HepG2 (cell line): ENCODE measurements around the gene EFNA2. TPM values are rescaled to one million over a fixed set of nuclear protein-coding genes. Genes with fewer than 3 reads are reported as not detected.

Experiments used
- AKAP8 ChIP-seq: sonication (generic); formaldehyde crosslinking; IDR thresholded peaks from 2 replicates; pipeline ENCODE4 v1.5.1; 2020; ENCODE audit warnings: mild to moderate bottlenecking, missing genetic modification reagents
- EP300 ChIP-seq, 3 experiments: sonication (generic) in 1 of 3; formaldehyde crosslinking in 1 of 3; IDR thresholded peaks; 2 replicates each; pipeline versions ENCODE4 v1.5.1 to v1.6.1; 2011 to 2020; ENCODE audit warnings: low read depth in 2 of 3, low read length in 2 of 3, borderline replicate concordance in 1 of 3, improper control_type of control experiment in 1 of 3, mild to moderate bottlenecking in 1 of 3, missing genetic modification reagents in 1 of 3, moderate library complexity in 1 of 3
- HES4 ChIP-seq: sonication (generic); formaldehyde crosslinking; IDR thresholded peaks from 2 replicates; pipeline ENCODE4 v1.9.0; 2021; ENCODE audit warnings: mild to moderate bottlenecking, missing genetic modification reagents, borderline replicate concordance
- HNRNPLL ChIP-seq: fragments of 200-400 bp; formaldehyde crosslinking; IDR thresholded peaks from 2 replicates; pipeline ENCODE4 v1.6.1; 2017; ENCODE audit warnings: mild to moderate bottlenecking, low read depth, low read length; ENCODE audit not compliant: poor library complexity, severe bottlenecking
- KAT7 ChIP-seq: IDR thresholded peaks from 2 replicates; pipeline ENCODE4 v1.6.1; 2018; ENCODE audit warnings: borderline replicate concordance, missing compliant biosample characterization
- MEIS2 ChIP-seq: sonication (generic); formaldehyde crosslinking; IDR thresholded peaks from 2 replicates; pipeline ENCODE4 v1.9.0; 2021; ENCODE audit warnings: mild to moderate bottlenecking, missing genetic modification reagents
- POLR2AphosphoS5 ChIP-seq: IDR thresholded peaks from 2 replicates; pipeline ENCODE4 v1.6.1; 2012; ENCODE audit warnings: low read depth, low read length
- RAD21 ChIP-seq: fragments of 450-650 bp; formaldehyde crosslinking; IDR thresholded peaks from 2 replicates; pipeline ENCODE4 v1.5.0; 2020; ENCODE audit warnings: mild to moderate bottlenecking
- SALL1 ChIP-seq: sonication (generic); formaldehyde crosslinking; IDR thresholded peaks from 2 replicates; pipeline ENCODE4 v1.8.0; 2022; ENCODE audit warnings: mild to moderate bottlenecking, missing genetic modification reagents
- THAP11 ChIP-seq: IDR thresholded peaks from 2 replicates; pipeline ENCODE4 v1.6.1; 2016; ENCODE audit warnings: missing biosample characterization, missing genetic modification reagents
- TOE1 ChIP-seq: sonication (generic); formaldehyde crosslinking; IDR thresholded peaks from 2 replicates; pipeline ENCODE4 v1.4.0; 2020; ENCODE audit warnings: mild to moderate bottlenecking, missing genetic modification reagents
- TSC22D2 ChIP-seq: sonication (generic); formaldehyde crosslinking; IDR thresholded peaks from 2 replicates; pipeline ENCODE4 v1.5.1; 2020; ENCODE audit warnings: missing genetic modification reagents, mild to moderate bottlenecking, borderline replicate concordance
- YY1 ChIP-seq: IDR thresholded peaks from 2 replicates; pipeline ENCODE4 v1.6.1; 2011; ENCODE audit warnings: low read length, low read depth, moderate library complexity, mild to moderate bottlenecking; ENCODE audit not compliant: insufficient read depth, insufficient replicate concordance
- ZNF235 ChIP-seq: sonication (generic); formaldehyde crosslinking; IDR thresholded peaks from 2 replicates; pipeline ENCODE4 v1.8.1; 2023; ENCODE audit warnings: mild to moderate bottlenecking, missing genetic modification reagents, borderline replicate concordance
- ZNF367 ChIP-seq: sonication (generic); formaldehyde crosslinking; IDR thresholded peaks from 2 replicates; pipeline ENCODE4 v1.4.0; 2020; ENCODE audit warnings: missing genetic modification reagents, borderline replicate concordance
- ZNF510 ChIP-seq: sonication (generic); formaldehyde crosslinking; IDR thresholded peaks from 2 replicates; pipeline ENCODE4 v1.4.0; 2020; ENCODE audit warnings: low read depth, mild to moderate bottlenecking, missing genetic modification reagents
- polyA plus RNA-seq, 8 experiments: library from polyadenylated mRNA; depleted of rRNA in 3 of 8; stranded (reverse) in 7 of 8; unstranded in 1 of 8; fragments of >200 nt; fragmentation: Illumina TruSeq in 4 of 8; extraction: Trizol in 4 of 8; gene quantifications; 2 replicates each; pipeline versions ENCODE4 v1.2.1 to v1.2.3, GENCODE V29; 2011 to 2016; ENCODE audit warnings: low read depth in 4 of 8, missing spikeins in 1 of 8, mixed read lengths in 1 of 8; ENCODE audit not compliant: insufficient read depth in 1 of 8
- total RNA-seq, 5 experiments: library from RNA; depleted of rRNA; stranded (reverse); fragments of >200 nt; fragmentation: Illumina TruSeq; extraction: Trizol; gene quantifications; 2 replicates each; pipeline ENCODE4 v1.2.3, GENCODE V29; 2016; ENCODE audit warnings: low read depth in 1 of 5
- TF ChIP-seq, protein P1 (sequence below): sonication (generic); formaldehyde crosslinking; IDR thresholded peaks from 2 replicates; pipeline ENCODE4 v1.4.0; 2020; ENCODE audit warnings: missing genetic modification reagents
- TF ChIP-seq, protein P2 (sequence below): sonication (generic); formaldehyde crosslinking; IDR thresholded peaks from 2 replicates; pipeline ENCODE4 v1.4.0; 2020; ENCODE audit warnings: missing genetic modification reagents, borderline replicate concordance
- TF ChIP-seq, protein P3 (sequence below): sonication (generic); formaldehyde crosslinking; IDR thresholded peaks from 2 replicates; pipeline ENCODE4 v1.4.0; 2020; ENCODE audit warnings: missing genetic modification reagents
- TF ChIP-seq, protein P4 (sequence below): sonication (generic); formaldehyde crosslinking; IDR thresholded peaks from 2 replicates; pipeline ENCODE4 v1.8.1; 2023; ENCODE audit warnings: mild to moderate bottlenecking, moderate library complexity, missing genetic modification reagents

Gene EFNA2
- total and polyA plus RNA-seq, 2 of the 13 experiments (the other 11 are each of a cell fraction or from before 2014, with no cell fraction given), result 6.0 to 9.9 TPM

DNA sequence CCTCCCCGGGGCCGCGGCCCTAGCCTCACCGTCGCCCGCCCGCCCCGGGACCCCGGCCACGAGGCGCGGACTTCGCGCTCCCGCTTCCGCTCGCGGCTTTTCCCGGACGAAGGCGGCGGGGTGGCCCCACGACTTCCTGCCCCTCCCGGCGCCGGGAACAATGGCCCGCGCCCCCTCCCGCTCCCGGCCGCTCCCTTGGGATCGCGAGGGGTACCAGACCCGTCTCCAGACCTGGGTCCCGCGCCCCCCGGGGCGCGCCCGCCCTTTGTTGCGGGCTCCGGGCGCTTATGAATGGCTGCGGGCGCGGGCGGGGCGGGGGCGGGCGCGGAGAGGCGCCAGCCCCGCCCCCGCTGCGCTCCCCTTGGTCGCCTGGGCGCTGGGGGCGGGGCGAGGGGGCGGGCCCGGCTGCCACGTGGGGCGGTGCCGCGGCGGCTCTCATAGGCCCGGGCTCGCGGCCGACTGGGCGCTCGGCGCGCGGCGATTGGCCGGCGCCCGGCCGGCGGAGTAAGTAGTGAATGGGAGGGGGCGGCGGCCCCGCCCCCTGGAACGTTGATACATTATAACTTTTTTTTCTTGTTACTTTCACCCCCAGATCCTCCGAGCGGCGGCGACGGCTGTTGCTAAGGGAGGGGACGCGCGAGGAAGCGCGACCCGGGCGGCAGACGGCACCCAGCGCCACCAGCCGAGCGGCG is 36.2 kb upstream of the EFNA2 start (continued):
- TF ChIP-seq YY1 (peak; percentile 56), TSC22D2 (no peak), AKAP8 (peak; percentile 92), HNRNPLL (peak; percentile 5), MEIS2 (CRISPR knock-in tag) (0 out of 2 replicates have a peak, but pooled peaks have one; percentile 15), POLR2AphosphoS5 (peak; percentile 90), THAP11 (peak; percentile 33; the same call in 1 of the 2 replicates), TOE1 (CRISPR knock-in tag) (no peak), ZNF235 (CRISPR knock-in tag) (no peak), RAD21 (peak; percentile 39; the same call in 1 of the 2 replicates), HES4 (CRISPR knock-in tag) (peak; percentile 47; the same call in 1 of the 2 replicates), ZNF367 (CRISPR knock-in tag) (0 out of 2 replicates have a peak, but pooled peaks have one; percentile 55), SALL1 (CRISPR knock-in tag) (0 out of 2 replicates have a peak, but pooled peaks have one; percentile 35), ZNF510 (CRISPR knock-in tag) (no peak), KAT7 (CRISPR knock-in tag) (0 out of 2 replicates have a peak, but pooled peaks have one; percentile 56), EP300 (IDR thresholded peaks at IDR 0.05; ENCODE audit: low read depth in 2 of 2, low read length in 2 of 2) (no peak), EP300 (CRISPR knock-in tag; IDR thresholded peaks at IDR 0.05; ENCODE audit: borderline replicate concordance) (peak; percentile 44; the same call in 1 of the 2 replicates)
- TF ChIP-seq, protein P1, sequence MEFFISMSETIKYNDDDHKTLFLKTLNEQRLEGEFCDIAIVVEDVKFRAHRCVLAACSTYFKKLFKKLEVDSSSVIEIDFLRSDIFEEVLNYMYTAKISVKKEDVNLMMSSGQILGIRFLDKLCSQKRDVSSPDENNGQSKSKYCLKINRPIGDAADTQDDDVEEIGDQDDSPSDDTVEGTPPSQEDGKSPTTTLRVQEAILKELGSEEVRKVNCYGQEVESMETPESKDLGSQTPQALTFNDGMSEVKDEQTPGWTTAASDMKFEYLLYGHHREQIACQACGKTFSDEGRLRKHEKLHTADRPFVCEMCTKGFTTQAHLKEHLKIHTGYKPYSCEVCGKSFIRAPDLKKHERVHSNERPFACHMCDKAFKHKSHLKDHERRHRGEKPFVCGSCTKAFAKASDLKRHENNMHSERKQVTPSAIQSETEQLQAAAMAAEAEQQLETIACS (CRISPR knock-in tag), result peak; percentile 46
- TF ChIP-seq, protein P2, sequence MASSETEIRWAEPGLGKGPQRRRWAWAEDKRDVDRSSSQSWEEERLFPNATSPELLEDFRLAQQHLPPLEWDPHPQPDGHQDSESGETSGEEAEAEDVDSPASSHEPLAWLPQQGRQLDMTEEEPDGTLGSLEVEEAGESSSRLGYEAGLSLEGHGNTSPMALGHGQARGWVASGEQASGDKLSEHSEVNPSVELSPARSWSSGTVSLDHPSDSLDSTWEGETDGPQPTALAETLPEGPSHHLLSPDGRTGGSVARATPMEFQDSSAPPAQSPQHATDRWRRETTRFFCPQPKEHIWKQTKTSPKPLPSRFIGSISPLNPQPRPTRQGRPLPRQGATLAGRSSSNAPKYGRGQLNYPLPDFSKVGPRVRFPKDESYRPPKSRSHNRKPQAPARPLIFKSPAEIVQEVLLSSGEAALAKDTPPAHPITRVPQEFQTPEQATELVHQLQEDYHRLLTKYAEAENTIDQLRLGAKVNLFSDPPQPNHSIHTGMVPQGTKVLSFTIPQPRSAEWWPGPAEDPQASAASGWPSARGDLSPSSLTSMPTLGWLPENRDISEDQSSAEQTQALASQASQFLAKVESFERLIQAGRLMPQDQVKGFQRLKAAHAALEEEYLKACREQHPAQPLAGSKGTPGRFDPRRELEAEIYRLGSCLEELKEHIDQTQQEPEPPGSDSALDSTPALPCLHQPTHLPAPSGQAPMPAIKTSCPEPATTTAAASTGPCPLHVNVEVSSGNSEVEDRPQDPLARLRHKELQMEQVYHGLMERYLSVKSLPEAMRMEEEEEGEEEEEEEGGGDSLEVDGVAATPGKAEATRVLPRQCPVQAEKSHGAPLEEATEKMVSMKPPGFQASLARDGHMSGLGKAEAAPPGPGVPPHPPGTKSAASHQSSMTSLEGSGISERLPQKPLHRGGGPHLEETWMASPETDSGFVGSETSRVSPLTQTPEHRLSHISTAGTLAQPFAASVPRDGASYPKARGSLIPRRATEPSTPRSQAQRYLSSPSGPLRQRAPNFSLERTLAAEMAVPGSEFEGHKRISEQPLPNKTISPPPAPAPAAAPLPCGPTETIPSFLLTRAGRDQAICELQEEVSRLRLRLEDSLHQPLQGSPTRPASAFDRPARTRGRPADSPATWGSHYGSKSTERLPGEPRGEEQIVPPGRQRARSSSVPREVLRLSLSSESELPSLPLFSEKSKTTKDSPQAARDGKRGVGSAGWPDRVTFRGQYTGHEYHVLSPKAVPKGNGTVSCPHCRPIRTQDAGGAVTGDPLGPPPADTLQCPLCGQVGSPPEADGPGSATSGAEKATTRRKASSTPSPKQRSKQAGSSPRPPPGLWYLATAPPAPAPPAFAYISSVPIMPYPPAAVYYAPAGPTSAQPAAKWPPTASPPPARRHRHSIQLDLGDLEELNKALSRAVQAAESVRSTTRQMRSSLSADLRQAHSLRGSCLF (CRISPR knock-in tag), result no peak
- TF ChIP-seq, protein P3, sequence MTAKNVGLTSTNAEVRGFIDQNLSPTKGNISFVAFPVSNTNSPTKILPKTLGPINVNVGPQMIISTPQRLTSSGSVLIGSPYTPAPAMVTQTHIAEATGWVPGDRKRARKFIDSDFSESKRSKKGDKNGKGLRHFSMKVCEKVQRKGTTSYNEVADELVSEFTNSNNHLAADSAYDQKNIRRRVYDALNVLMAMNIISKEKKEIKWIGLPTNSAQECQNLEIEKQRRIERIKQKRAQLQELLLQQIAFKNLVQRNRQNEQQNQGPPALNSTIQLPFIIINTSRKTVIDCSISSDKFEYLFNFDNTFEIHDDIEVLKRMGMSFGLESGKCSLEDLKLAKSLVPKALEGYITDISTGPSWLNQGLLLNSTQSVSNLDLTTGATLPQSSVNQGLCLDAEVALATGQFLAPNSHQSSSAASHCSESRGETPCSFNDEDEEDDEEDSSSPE (CRISPR knock-in tag), result peak; percentile 82
- TF ChIP-seq, protein P4, sequence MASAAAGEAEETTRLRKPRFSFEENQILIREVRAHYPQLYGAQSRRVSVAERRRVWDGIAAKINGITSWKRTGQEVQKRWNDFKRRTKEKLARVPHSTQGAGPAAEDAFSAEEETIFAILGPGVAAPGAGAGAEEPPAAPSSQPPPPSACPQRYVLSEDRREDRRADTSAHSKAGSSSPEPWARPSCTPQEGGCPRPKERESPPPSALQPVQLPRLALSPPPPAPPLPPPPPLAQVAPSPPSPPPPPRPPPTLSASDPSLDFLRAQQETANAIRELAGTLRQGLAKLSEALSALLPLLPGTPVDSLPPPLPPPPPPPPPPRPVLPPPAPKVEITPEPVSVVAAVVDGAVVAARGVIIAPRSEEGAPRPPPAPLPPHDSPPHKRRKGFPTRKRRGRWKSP (CRISPR knock-in tag), result no peak
